CD4-positive, alpha-beta T cell (primary cell): ENCODE measurements around the gene TM4SF4. TPM values are rescaled to one million over a fixed set of nuclear protein-coding genes. Genes with fewer than 3 reads are reported as not detected.

Experiments
- ATAC-seq: fragments of 200-7000 bp; cut with Tn5 transposase; one replicate; pipeline ENCODE4 v1.10.0; 2022; ENCODE audit warnings: mild to moderate bottlenecking; ENCODE audit not compliant: poor library complexity
- CTCF ChIA-PET: fragments of 350-600 bp; sonication (Branson Sonifier 250); formaldehyde crosslinking; loops from one replicate; lab custom pipeline; 2021; ENCODE audit warnings: antibody characterized with exemption, inconsistent platforms; lab: Charles Lee
- POLR2A ChIA-PET: fragments of 350-600 bp; sonication (Branson Sonifier 250); formaldehyde crosslinking; loops from one replicate; lab custom pipeline; 2021; ENCODE audit warnings: antibody characterized with exemption, inconsistent platforms; lab: Charles Lee
- DNase-seq, 14 experiments: peaks; one replicate each; pipeline ENCODE4 v3.0.0-alpha.2; 2013 to 2020; ENCODE audit warnings: mixed read lengths in 2 of 14
- H3K27ac ChIP-seq, 2 donors: one replicate each; pipeline versions ENCODE4 v1.5.1 to v1.7.0; 2013; ENCODE audit warnings: low read length in 2 of 2, low read depth in 1 of 2, mild to moderate bottlenecking in 1 of 2
- H3K27me3 ChIP-seq, 2 experiments: 1 replicate in 1 of 2; 2 replicates in 1 of 2; pipeline versions ENCODE4 v1.6.1 to v1.7.0; 2013; ENCODE audit warnings: low read length in 2 of 2, control low read depth in 1 of 2, mild to moderate bottlenecking in 1 of 2, moderate library complexity in 1 of 2; ENCODE audit not compliant: insufficient read depth in 2 of 2, control insufficient read depth in 1 of 2
- H3K36me3 ChIP-seq: one replicate; pipeline ENCODE4 v1.6.1; 2013; ENCODE audit warnings: low read length, control low read depth; ENCODE audit not compliant: insufficient read depth
- H3K4me1 ChIP-seq: one replicate; pipeline ENCODE4 v1.6.1; 2013; ENCODE audit warnings: low read length, control low read depth; ENCODE audit not compliant: insufficient read depth
- H3K4me3 ChIP-seq: one replicate; pipeline ENCODE4 v1.5.1; 2013; ENCODE audit warnings: mild to moderate bottlenecking, low read length, moderate library complexity
- H3K9me3 ChIP-seq, 2 experiments: 1 replicate in 1 of 2; 2 replicates in 1 of 2; pipeline versions ENCODE4 v1.6.1 to v1.7.0; 2013; ENCODE audit warnings: low read length in 2 of 2, mild to moderate bottlenecking in 2 of 2, control low read depth in 1 of 2, moderate library complexity in 1 of 2; ENCODE audit not compliant: control insufficient read depth in 1 of 2, insufficient read depth in 1 of 2
- H3K27ac Mint-ChIP-seq: one replicate; pipeline ENCODE4 v1.8.0; 2020; ENCODE audit warnings: mixed read lengths
- H3K27me3 Mint-ChIP-seq: one replicate; pipeline ENCODE4 v1.8.0; 2021; ENCODE audit warnings: mixed read lengths
- H3K36me3 Mint-ChIP-seq: one replicate; pipeline ENCODE4 v1.8.0; 2021; ENCODE audit warnings: low read depth, mixed read lengths
- H3K4me1 Mint-ChIP-seq: one replicate; pipeline ENCODE4 v1.8.0; 2021; ENCODE audit warnings: low read depth, mixed read lengths
- H3K4me3 Mint-ChIP-seq: one replicate; pipeline ENCODE4 v1.8.0; 2020; ENCODE audit warnings: mild to moderate bottlenecking, mixed read lengths
- H3K9me3 Mint-ChIP-seq: one replicate; pipeline ENCODE4 v1.8.0; 2020; ENCODE audit warnings: mixed read lengths
- CTCF ChIP-seq: fragments of 200-600 bp; IDR thresholded peaks from one replicate; pipeline ENCODE4 v1.8.0; 2022; ENCODE audit warnings: antibody characterized with exemption, mild to moderate bottlenecking
- intact Hi-C, 2 experiments: fragments of 100-400 bp; cut with DNase I in 1 of 2; cut with micrococcal nuclease in 1 of 2; formaldehyde crosslinking; loops; one replicate each; pipeline versions ENCODE4 v1.15.1 to v1.9.0; 2023 to 2025; cut with DNase I, micrococcal nuclease
- total RNA-seq, 174 experiments: library from RNA in 2 of 174; stranded (reverse) in 2 of 174; gene quantifications; one replicate each; pipeline ENCODE4 v1.2.3 and lab custom pipeline; 2021 to 2026

Gene TM4SF4
- total RNA-seq, 2 experiments from 2014 or later, result not detected

GRCh38 chr3:149476225-149476624 lies 1.7 kb downstream of the TM4SF4 start:
- no peaks in the 10 kb centered on the region for H3K9me3 ChIP-seq
- Mint-ChIP-seq H3K27ac (no peak overlapping the region), H3K9me3 (no peaks in the 10 kb centered on the region), H3K4me3 (no peak overlapping the region), H3K36me3 (no peaks in the 10 kb centered on the region), H3K27me3 (no peaks in the 10 kb centered on the region), H3K4me1 (no peaks in the 10 kb centered on the region)
- ChIA-PET CTCF (no interaction called here), POLR2A (interaction anchor here (0.6 kb wide), 1 partner anchor 521 kb away, joined by 3 read pairs; no protein-coding TSS in a partner anchor)
- H3K27ac ChIP-seq, result no peak overlapping the region
- H3K4me3 ChIP-seq, result no peak overlapping the region
- intact Hi-C loops, result no loop called here
- no peak for TF ChIP-seq CTCF
- H3K4me1 ChIP-seq, result no peaks in the 10 kb centered on the region
- peaks cover 0 to 2% of the 10 kb centered on the region in 2 experiments for H3K27me3 ChIP-seq
- DNase-seq (peak in 3 of 14 experiments; percentile 1 to 27 (median 21)), ATAC-seq (no peak)
- no peaks in the 10 kb centered on the region for H3K36me3 ChIP-seq

GRCh38 chr3:149479621-149480325 lies 5.3 kb downstream of the TM4SF4 start:
- Histone ChIP-seq H3K4me1 (no peaks in the 10 kb centered on the region), H3K27ac (no peak overlapping the region), H3K4me3 (no peak overlapping the region), H3K36me3 (no peaks in the 10 kb centered on the region), H3K9me3 (no peaks in the 10 kb centered on the region), H3K27me3 (peaks cover 0 to 2% of the 10 kb centered on the region in 2 experiments)
- Mint-ChIP-seq H3K4me3 (no peak overlapping the region), H3K27ac (no peak overlapping the region), H3K9me3 (no peaks in the 10 kb centered on the region), H3K36me3 (no peaks in the 10 kb centered on the region), H3K4me1 (no peaks in the 10 kb centered on the region), H3K27me3 (peaks cover 13% of the 10 kb centered on the region)
- CTCF ChIA-PET, result no interaction called here
- ATAC-seq (no peak), DNase-seq (no peak)
- intact Hi-C loops, result no loop called here
- POLR2A ChIA-PET, result no interaction called here
- no peak for TF ChIP-seq CTCF

- no peaks in the 10 kb centered on the region for H3K4me1 Mint-ChIP-seq
- no peaks in the 10 kb centered on the region for H3K36me3 ChIP-seq
- intact Hi-C loops, result no loop called here
- no peaks in the 10 kb centered on the region for H3K4me1 ChIP-seq
- no peak overlapping the region for H3K4me3 ChIP-seq
- H3K27ac Mint-ChIP-seq, result no peak overlapping the region
- H3K27me3 Mint-ChIP-seq, result peaks cover 13% of the 10 kb centered on the region
- H3K27me3 ChIP-seq, result peaks cover 0 to 2% of the 10 kb centered on the region in 2 experiments
- no peak overlapping the region for H3K27ac ChIP-seq
- ATAC-seq, result no peak
- no peak overlapping the region for H3K4me3 Mint-ChIP-seq
- ChIA-PET POLR2A (no interaction called here), CTCF (no interaction called here)
- H3K36me3 Mint-ChIP-seq, result no peaks in the 10 kb centered on the region
- H3K9me3 ChIP-seq, result no peaks in the 10 kb centered on the region
- H3K9me3 Mint-ChIP-seq, result no peaks in the 10 kb centered on the region
- no peak for TF ChIP-seq CTCF
- DNase-seq, result peak in 5 of 14 experiments; percentile 3 to 47 (median 36)
Observed at GRCh38 chr3:149480326-149481017, 6.0 kb downstream of the TM4SF4 start.
